HG02571 (cell line): ENCODE results near the gene NRROS.

Source experiments
- ATAC-seq: cut with Tn5 transposase; IDR thresholded peaks from one replicate; pipeline ENCODE4 v1.9.1; 2021; ENCODE audit warnings: mild to moderate bottlenecking, moderate library complexity; ENCODE audit not compliant: unreplicated experiment

NRROS gene

GRCh38 chr3:196645897-196646665 is 6.6 kb downstream of the NRROS start:
- no peak for ATAC-seq

GRCh38 chr3:196646666-196647216 is 7.2 kb downstream of the NRROS start:
- ATAC-seq: no peak

- ATAC-seq: no peak
These were observed 11.3 kb downstream of the NRROS start for GRCh38 chr3:196650740-196651311.

- ATAC-seq: no peak
These were observed 12.3 kb downstream of the NRROS start for GRCh38 chr3:196651819-196652218.

- ATAC-seq: no peak
These were observed 13.7 kb downstream of the NRROS start for GRCh38 chr3:196652961-196653795.

- ATAC-seq: no peak
These were observed 14.7 kb downstream of the NRROS start for GRCh38 chr3:196654006-196654734.

- ATAC-seq: no peak
These were observed 15.2 kb downstream of the NRROS start for GRCh38 chr3:196654735-196655090.

- no peak for ATAC-seq
These were observed 16.0 kb downstream of the NRROS start for GRCh38 chr3:196655496-196655895.

GRCh38 chr3:196656213-196656612 is 16.7 kb downstream of the NRROS start:
- ATAC-seq: no peak

- ATAC-seq: no peak
These were observed 20.4 kb downstream of the NRROS start for GRCh38 chr3:196659901-196660351.

GRCh38 chr3:196660381-196661166 is 21.1 kb downstream of the NRROS start:
- ATAC-seq: no peak

- no peak for ATAC-seq
These were observed 21.9 kb downstream of the NRROS start for GRCh38 chr3:196661400-196661799.

- no peak for ATAC-seq
These were observed 22.5 kb downstream of the NRROS start for GRCh38 chr3:196662033-196662432.

GRCh38 chr3:196662711-196663571 is 23.4 kb downstream of the NRROS start:
- ATAC-seq: no peak

- no peak for ATAC-seq
These were observed 26.7 kb downstream of the NRROS start for GRCh38 chr3:196666001-196666867.

GRCh38 chr3:196667056-196667825 is 27.7 kb downstream of the NRROS start:
- ATAC-seq: no peak

- no peak for ATAC-seq
These were observed 30.8 kb downstream of the NRROS start for GRCh38 chr3:196670339-196670738.
